Omental fat pad (tissue), 4 donors: ENCODE measurements around the gene DPCD. TPM values are rescaled to one million over a fixed set of nuclear protein-coding genes. Genes with fewer than 3 reads are reported as not detected.

ENCODE experiments used
- ATAC-seq: fragments of 150-250 bp; one replicate; pipeline ENCODE4 v1.9.1; 2016; ENCODE audit warnings: mild to moderate bottlenecking, moderate library complexity; ENCODE audit not compliant: low FRiP score
- DNase-seq: peaks from one replicate; pipeline ENCODE4 v3.0.0-alpha.2; 2019; ENCODE audit warnings: low spot score
- CTCF ChIP-seq, 3 donors: fragments of 450-650 bp; IDR thresholded peaks; one replicate each; pipeline ENCODE4 v1.5.1; 2016 to 2017; ENCODE audit warnings: antibody characterized with exemption in 3 of 3, mild to moderate bottlenecking in 3 of 3, moderate library complexity in 2 of 3
- total RNA-seq, 4 donors: library from RNA; depleted of rRNA; stranded (reverse); fragments of >200 nt; gene quantifications; one replicate each; pipeline ENCODE4 v1.1.0, GENCODE V29; 2016

The DPCD gene
- total RNA-seq, 4 donors from 2014 or later, result 9.8 to 16.9 (median 13.0) TPM

GRCh38 chr10:101639141-101639900 lies 51.2 kb downstream of the DPCD start:
- ATAC-seq, result no peak
- TF ChIP-seq CTCF (IDR thresholded peaks at IDR 0.05), result no peak
- no peak for DNase-seq

- DNase-seq, result no peak
- no peak for TF ChIP-seq CTCF (IDR thresholded peaks at IDR 0.05)
- no peak for ATAC-seq
Measured at GRCh38 chr10:101643546-101643945, 55.4 kb downstream of the DPCD start.

- no peak for ATAC-seq
- no peak for DNase-seq
Measured at GRCh38 chr10:101644002-101644401, 55.9 kb downstream of the DPCD start.

GRCh38 chr10:101645659-101646058 lies 57.5 kb downstream of the DPCD start:
- no peak for TF ChIP-seq CTCF (IDR thresholded peaks at IDR 0.05)
- DNase-seq, result no peak
- no peak for ATAC-seq

More at GRCh38 chr10:101644002-101644401, 55.9 kb downstream of the DPCD start:
- no peak for TF ChIP-seq CTCF (IDR thresholded peaks at IDR 0.05)

GRCh38 chr10:101646364-101646763 lies 58.2 kb downstream of the DPCD start:
- ATAC-seq, result no peak
- DNase-seq, result no peak
- TF ChIP-seq CTCF (IDR thresholded peaks at IDR 0.05), result no peak

GRCh38 chr10:101647255-101647654 lies 59.1 kb downstream of the DPCD start:
- TF ChIP-seq CTCF (IDR thresholded peaks at IDR 0.05), result no peak
- no peak for ATAC-seq
- no peak for DNase-seq

GRCh38 chr10:101649525-101650085 lies 61.5 kb downstream of the DPCD start:
- DNase-seq (no peak), ATAC-seq (no peak)
- no peak for TF ChIP-seq CTCF (IDR thresholded peaks at IDR 0.05)
